ENCODE measurements around the gene FCHO2.
"Not testable (repeated sequence)": the region's sequence is repeated elsewhere in the genome, so short reads cannot be mapped to it uniquely, and the experiment has no call there.

FCHO2 gene

GRCh38 chr5:73024946-73025544, 69.2 kb downstream of the FCHO2 start:
- not testable (repeated sequence) for DNase-seq (ENCODE audit: low read depth, low spot score); H3K4me3 ChIP-seq (ENCODE audit: low read length)

GRCh38 chr5:73027361-73027760, 71.5 kb downstream of the FCHO2 start:
- H3K4me3 ChIP-seq (ENCODE audit: low read length): no peak overlapping the region
- DNase-seq (ENCODE audit: low read depth, low spot score): no peak

GRCh38 chr5:73027816-73028215, 72.0 kb downstream of the FCHO2 start:
- no peak overlapping the region for H3K4me3 ChIP-seq (ENCODE audit: low read length)
- DNase-seq (ENCODE audit: low read depth, low spot score): no peak

- DNase-seq (ENCODE audit: low read depth, low spot score): no peak
- H3K4me3 ChIP-seq (ENCODE audit: low read length): no peak overlapping the region
Measured at GRCh38 chr5:73028991-73029595, 73.3 kb downstream of the FCHO2 start.

GRCh38 chr5:73030531-73030930, 74.7 kb downstream of the FCHO2 start:
- H3K4me3 ChIP-seq (ENCODE audit: low read length): no peak overlapping the region
- no peak for DNase-seq (ENCODE audit: low read depth, low spot score)

GRCh38 chr5:73030995-73031394, 75.2 kb downstream of the FCHO2 start:
- no peak overlapping the region for H3K4me3 ChIP-seq (ENCODE audit: low read length)
- DNase-seq (ENCODE audit: low read depth, low spot score): no peak

- no peak overlapping the region for H3K4me3 ChIP-seq (ENCODE audit: low read length)
- DNase-seq (ENCODE audit: low read depth, low spot score): no peak
Measured at GRCh38 chr5:73031839-73032238, 76.0 kb downstream of the FCHO2 start.

- DNase-seq (ENCODE audit: low read depth, low spot score): no peak
- no peak overlapping the region for H3K4me3 ChIP-seq (ENCODE audit: low read length)
Measured at GRCh38 chr5:73032635-73033034, 76.8 kb downstream of the FCHO2 start.

GRCh38 chr5:73037545-73037944, 81.7 kb downstream of the FCHO2 start:
- no peak for DNase-seq (ENCODE audit: low read depth, low spot score)
- no peak overlapping the region for H3K4me3 ChIP-seq (ENCODE audit: low read length)

GRCh38 chr5:73039082-73039481, 83.2 kb downstream of the FCHO2 start:
- H3K4me3 ChIP-seq (ENCODE audit: low read length): no peak overlapping the region
- peak; percentile 68 for DNase-seq (ENCODE audit: low read depth, low spot score)

GRCh38 chr5:73042993-73043392, 87.2 kb downstream of the FCHO2 start:
- no peak for DNase-seq (ENCODE audit: low read depth, low spot score)
- H3K4me3 ChIP-seq (ENCODE audit: low read length): no peak overlapping the region

- no peak overlapping the region for H3K4me3 ChIP-seq (ENCODE audit: low read length)
Measured at GRCh38 chr5:73044546-73044945, 88.7 kb downstream of the FCHO2 start.

GRCh38 chr5:73045623-73046022, 89.8 kb downstream of the FCHO2 start:
- H3K4me3 ChIP-seq (ENCODE audit: low read length): no peak overlapping the region
- DNase-seq (ENCODE audit: low read depth, low spot score): no peak

More at GRCh38 chr5:73044546-73044945, 88.7 kb downstream of the FCHO2 start:
- no peak for DNase-seq (ENCODE audit: low read depth, low spot score)

- no peak for DNase-seq (ENCODE audit: low read depth, low spot score)
- no peak overlapping the region for H3K4me3 ChIP-seq (ENCODE audit: low read length)
Measured at GRCh38 chr5:73061593-73061992, 105.8 kb downstream of the FCHO2 start.

GRCh38 chr5:73066466-73066865, 110.6 kb downstream of the FCHO2 start:
- DNase-seq (ENCODE audit: low read depth, low spot score): peak; percentile 74
- no peak overlapping the region for H3K4me3 ChIP-seq (ENCODE audit: low read length)

- no peak for DNase-seq (ENCODE audit: low read depth, low spot score)
- no peak overlapping the region for H3K4me3 ChIP-seq (ENCODE audit: low read length)
Measured at GRCh38 chr5:73067213-73067612, 111.4 kb downstream of the FCHO2 start.

- no peak overlapping the region for H3K4me3 ChIP-seq (ENCODE audit: low read length)
- no peak for DNase-seq (ENCODE audit: low read depth, low spot score)
Measured at GRCh38 chr5:73081093-73081492, 125.3 kb downstream of the FCHO2 start.

- DNase-seq (ENCODE audit: low read depth, low spot score): no peak
Measured at GRCh38 chr5:73088026-73088425, 132.2 kb downstream of the FCHO2 start.

GRCh38 chr5:73093943-73094342, 138.1 kb downstream of the FCHO2 start:
- DNase-seq (ENCODE audit: low read depth, low spot score): no peak
- no peak overlapping the region for H3K4me3 ChIP-seq (ENCODE audit: low read length)

More at GRCh38 chr5:73088026-73088425, 132.2 kb downstream of the FCHO2 start:
- no peak overlapping the region for H3K4me3 ChIP-seq (ENCODE audit: low read length)

- no peak for DNase-seq (ENCODE audit: low read depth, low spot score)
- no peak overlapping the region for H3K4me3 ChIP-seq (ENCODE audit: low read length)
Measured at GRCh38 chr5:73094415-73094814, 138.6 kb downstream of the FCHO2 start.

- no peak for DNase-seq (ENCODE audit: low read depth, low spot score)
- no peak overlapping the region for H3K4me3 ChIP-seq (ENCODE audit: low read length)
Measured at GRCh38 chr5:73095564-73096238, 139.9 kb downstream of the FCHO2 start.
